RKO (cell line): ENCODE results near the gene SLC25A33.
"Not testable (repeated sequence)": the region's sequence is repeated elsewhere in the genome, so short reads cannot be mapped to it uniquely, and the experiment has no call there.

Experiments used
- DNase-seq: peaks from one replicate; pipeline ENCODE4 v3.0.0-alpha.2; 2016; ENCODE audit warnings: low spot score

SLC25A33 gene

GRCh38 chr1:9539829-9540550 is 725 bp downstream of the SLC25A33 start:
- DNase-seq = peak; percentile 78

- peak; percentile 47 for DNase-seq
Measured at GRCh38 chr1:9542430-9542829, 3.2 kb downstream of the SLC25A33 start.

- no peak for DNase-seq
Measured at GRCh38 chr1:9544926-9545325, 5.7 kb downstream of the SLC25A33 start.

- no peak for DNase-seq
Measured at GRCh38 chr1:9549955-9550546, 10.8 kb downstream of the SLC25A33 start.

- DNase-seq = no peak
Measured at GRCh38 chr1:9551984-9552383, 12.7 kb downstream of the SLC25A33 start.

GRCh38 chr1:9553736-9554144 is 14.5 kb downstream of the SLC25A33 start:
- no peak for DNase-seq

- DNase-seq = no peak
Measured at GRCh38 chr1:9555942-9556341, 16.7 kb downstream of the SLC25A33 start.

- no peak for DNase-seq
Measured at GRCh38 chr1:9557624-9558023, 18.4 kb downstream of the SLC25A33 start.

GRCh38 chr1:9558271-9558945 is 19.1 kb downstream of the SLC25A33 start:
- no peak for DNase-seq

- DNase-seq = no peak
Measured at GRCh38 chr1:9558946-9559545, 19.8 kb downstream of the SLC25A33 start.

- no peak for DNase-seq
Measured at GRCh38 chr1:9559673-9560072, 20.4 kb downstream of the SLC25A33 start.

- DNase-seq = not testable (repeated sequence)
Measured at GRCh38 chr1:9560090-9560489, 20.8 kb downstream of the SLC25A33 start.

GRCh38 chr1:9561429-9561828 is 22.2 kb downstream of the SLC25A33 start:
- peak; percentile 84 for DNase-seq

GRCh38 chr1:9569267-9569666 is 30.0 kb downstream of the SLC25A33 start:
- no peak for DNase-seq

GRCh38 chr1:9570886-9571529 is 31.7 kb downstream of the SLC25A33 start:
- DNase-seq = not testable (repeated sequence)

GRCh38 chr1:9573723-9574122 is 34.5 kb downstream of the SLC25A33 start:
- DNase-seq = no peak

- DNase-seq = no peak
Measured at GRCh38 chr1:9575486-9575885, 36.2 kb downstream of the SLC25A33 start.

GRCh38 chr1:9576903-9577302 is 37.6 kb downstream of the SLC25A33 start:
- no peak for DNase-seq

GRCh38 chr1:9577423-9577822 is 38.2 kb downstream of the SLC25A33 start:
- DNase-seq = no peak

GRCh38 chr1:9580942-9581341 is 41.7 kb downstream of the SLC25A33 start:
- no peak for DNase-seq

GRCh38 chr1:9586147-9586766 is 47.0 kb downstream of the SLC25A33 start:
- DNase-seq = no peak
